Vagina (tissue), 2 donors: ENCODE measurements around the gene ETV7.

Experiments used
- CTCF ChIP-seq, 3 experiments: fragments of 450-650 bp in 2 of 3; fragments of 200-600 bp in 1 of 3; sonication (generic) in 1 of 3; IDR thresholded peaks; one replicate each; pipeline ENCODE4 v1.5.1; 2017 to 2019; ENCODE audit warnings: antibody characterized with exemption in 3 of 3, mild to moderate bottlenecking in 2 of 3, moderate library complexity in 2 of 3
- POLR2A ChIP-seq, 2 donors: fragments of 450-650 bp; IDR thresholded peaks; one replicate each; pipeline ENCODE4 v1.6.1; 2017; ENCODE audit warnings: antibody characterized with exemption in 2 of 2, mild to moderate bottlenecking in 2 of 2, moderate library complexity in 2 of 2

GRCh38 chr6:36367743-36368142 is 19.7 kb downstream of the ETV7 start:
- TF ChIP-seq POLR2A (IDR thresholded peaks at IDR 0.05) (no peak), CTCF (IDR thresholded peaks at IDR 0.05) (no peak)
